ENCODE measurements around the gene FNIP2. TPM values are rescaled to one million over a fixed set of nuclear protein-coding genes. Genes with fewer than 3 reads are reported as not detected.

Gene FNIP2
- total and polyA plus RNA-seq, 9 of the 15 experiments (the other 6 are each of a cell fraction or from before 2014, with no cell fraction given), result 1.7 to 15.5 (median 8.3) TPM

GRCh38 chr4:158833602-158834001 is 64.8 kb downstream of the FNIP2 start:
- no peaks in the 10 kb centered on the region for H3K9me3 ChIP-seq (replicated peaks; ENCODE audit: control insufficient read depth, insufficient read depth, low read depth, low read length)
- 86% methylated on average over 4 of the region's 5 CpGs for WGBS (ENCODE audit: insufficient coverage, low coverage, missing lambda C conversion rate)
- H3K9ac ChIP-seq (ENCODE audit: insufficient read depth in 1 of 2, low read depth in 2 of 2, low read length in 2 of 2), result no peak overlapping the region
- BruUV-seq (replicated peaks), result no TSS peak
- H2AFZ ChIP-seq (ENCODE audit: low read depth, low read length), result no peak overlapping the region
- H3K27ac ChIP-seq (ENCODE audit: extremely low read depth, low read depth, low read length), result no peak overlapping the region
- no peak overlapping the region for H3K4me2 ChIP-seq (ENCODE audit: insufficient read depth, low read length)
- no peaks in the 10 kb centered on the region; a peak in 1 of 5 replicates for H3K27me3 ChIP-seq (ENCODE audit: control insufficient read depth in 2 of 2, insufficient read depth in 2 of 2, low read length in 2 of 2)
- ChIA-PET CTCF (ENCODE audit: low intra/inter-chr PET ratio) (no interaction called here), POLR2A (no interaction called here)
- FAIRE-seq, result no peak
- peaks cover 20% of the 10 kb centered on the region for H3K36me3 ChIP-seq (ENCODE audit: control insufficient read depth, insufficient read depth, low read length)
- ATAC-seq, result no peak
- intact Hi-C loops (cut with micrococcal nuclease), result no loop called here
- in situ Hi-C loops (cut with MboI), result no loop called here
- H3K4me1 ChIP-seq (replicated peaks in 1 of 2; ENCODE audit: control insufficient read depth in 2 of 2, insufficient read depth in 2 of 2, low read length in 2 of 2), result no peaks in the 10 kb centered on the region; a peak in 1 of 5 replicates
- H3K9me1 ChIP-seq (ENCODE audit: control insufficient read depth, insufficient read depth, low read length), result no peaks in the 10 kb centered on the region
- DNase-seq (ENCODE audit: extremely low read depth in 1 of 4, low spot score in 3 of 4), result no peak
- no peaks in the 10 kb centered on the region for H3K79me2 ChIP-seq (ENCODE audit: control insufficient read depth, insufficient read depth, low read length)
- H3K4me3 ChIP-seq, result no peak overlapping the region
- no peaks in the 10 kb centered on the region for H4K20me1 ChIP-seq (replicated peaks; ENCODE audit: control insufficient read depth, insufficient read depth, low read length)
- no peak for TF ChIP-seq PHTF2 (CRISPR knock-in tag; IDR thresholded peaks at IDR 0.05)
- no peak for TF ChIP-seq RNF219 (CRISPR knock-in tag; IDR thresholded peaks at IDR 0.05)
- no peak for TF ChIP-seq PPARD (CRISPR knock-in tag; IDR thresholded peaks at IDR 0.05)

Measured in K562 (cell line).